Left lung (tissue), 10 donors: ENCODE measurements around the gene TMEM218. TPM values are rescaled to one million over a fixed set of nuclear protein-coding genes. Genes with fewer than 3 reads are reported as not detected.
A peak's percentile ranks its signal among the peaks of the same experiment; 100 is the strongest.

Source experiments
- ATAC-seq: fragments of 200-7000 bp; cut with Tn5 transposase; one replicate; pipeline ENCODE4 v1.9.1; 2020; ENCODE audit warnings: moderate library complexity
- DNase-seq, 4 donors: peaks; one replicate each; pipeline ENCODE4 v3.0.0-alpha.2; 2013 to 2020
- H3K27ac ChIP-seq, 2 donors: fragments of 200-600 bp; sonication (generic) in 1 of 2; one replicate each; pipeline versions ENCODE4 v1.5.0 to v1.8.0; 2020 to 2021
- H3K27me3 ChIP-seq, 2 donors: fragments of 200-600 bp; sonication (generic) in 1 of 2; one replicate each; pipeline versions ENCODE4 v1.5.0 to v1.8.0; 2020 to 2021
- H3K36me3 ChIP-seq, 2 donors: fragments of 200-600 bp; sonication (generic) in 1 of 2; one replicate each; pipeline versions ENCODE4 v1.5.0 to v1.8.0; 2020 to 2021
- H3K4me1 ChIP-seq, 2 donors: fragments of 200-600 bp; one replicate each; pipeline ENCODE4 v1.8.0; 2021
- H3K4me3 ChIP-seq, 2 donors: fragments of 200-600 bp; sonication (generic) in 1 of 2; one replicate each; pipeline versions ENCODE4 v1.5.0 to v1.8.0; 2020 to 2021; ENCODE audit warnings: mild to moderate bottlenecking in 1 of 2
- H3K9me3 ChIP-seq, 2 donors: fragments of 200-600 bp; sonication (generic) in 1 of 2; one replicate each; pipeline versions ENCODE4 v1.5.0 to v1.8.0; 2020 to 2021
- CTCF ChIP-seq, 2 donors: fragments of 200-600 bp; sonication (generic) in 1 of 2; IDR thresholded peaks; one replicate each; pipeline versions ENCODE4 v1.5.0 to v1.8.0; 2021; ENCODE audit warnings: antibody characterized with exemption in 2 of 2
- intact Hi-C, 2 donors: fragments of 100-400 bp; cut with DNase I; formaldehyde crosslinking; loops; one replicate each; pipeline versions ENCODE4 v1.11.2 to v1.14.2; 2022
- polyA plus RNA-seq, 6 donors: library from polyadenylated mRNA; unstranded; fragments of 120-200 nt; gene quantifications; one replicate each; pipeline ENCODE4 v1.2.1, GENCODE V29; 2013; ENCODE audit not compliant: insufficient read length in 6 of 6
- total RNA-seq, 2 donors: library from RNA; stranded (reverse); fragmentation: NEBNext Ultra II Directional; extraction: Animal tissue kit (Norgen Biotek cat#: 25700); gene quantifications; one replicate each; pipeline ENCODE4 v1.2.1, GENCODE V29; 2021
- donor health status: DM: no; HTN: yes; CAD: no.
- donor health status: DM: no; HTN: no; CAD: no.

The TMEM218 gene
- total and polyA plus RNA-seq, 8 donors: 19.9 to 58.7 (median 53.0) TPM

DNA sequence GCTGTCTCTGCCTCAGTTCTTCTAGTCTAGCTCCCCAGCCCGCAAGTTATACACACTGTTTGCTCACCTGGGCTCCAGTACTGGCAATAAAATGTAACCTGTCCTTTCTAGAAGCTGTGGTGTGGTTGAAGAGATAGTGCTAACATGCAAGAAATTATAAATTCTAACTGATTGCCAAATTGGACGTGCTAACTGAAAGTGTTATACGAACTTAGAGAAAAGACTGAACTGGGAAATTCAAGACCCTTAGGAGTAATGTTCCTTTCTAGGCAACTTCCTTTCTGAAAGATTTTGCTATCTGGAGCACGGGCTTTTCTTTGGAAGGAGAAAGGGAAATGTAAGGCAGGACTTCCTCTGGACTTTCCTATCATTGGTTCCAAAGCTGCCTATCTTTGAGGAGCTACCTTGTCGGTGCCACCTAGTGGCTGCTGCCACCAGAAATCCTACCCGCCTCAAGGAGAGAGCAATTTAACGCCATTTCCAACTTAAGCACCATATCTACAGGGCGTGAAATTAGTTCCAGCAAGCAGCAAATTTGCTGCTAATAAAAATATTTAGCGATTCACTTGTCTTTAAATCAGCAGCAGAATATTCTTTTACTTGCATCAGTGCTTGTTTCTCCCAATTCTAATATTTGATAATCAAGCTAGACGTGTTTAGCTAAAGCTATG lies 12.7 kb upstream of the TMEM218 start:
- DNase-seq (peak in 2 of 4 donors; percentile 33 to 60), ATAC-seq (peak; percentile 95)
- TF ChIP-seq CTCF (IDR thresholded peaks at IDR 0.05): peak; percentile 42 to 54
- no peaks in the 10 kb centered on the region for H3K9me3 ChIP-seq
- peak overlapping the region; percentile 47 to 59 for H3K27ac ChIP-seq
- H3K27me3 ChIP-seq: peaks cover 0 to 8% of the 10 kb centered on the region in 2 donors
- intact Hi-C loops: no loop called here
- H3K4me3 ChIP-seq: peak overlapping the region in 1 of 2 donors; percentile 6
- H3K4me1 ChIP-seq: peaks cover 4 to 8% of the 10 kb centered on the region in 2 donors
- H3K36me3 ChIP-seq: no peaks in the 10 kb centered on the region

- TF ChIP-seq CTCF (IDR thresholded peaks at IDR 0.05): no peak
- H3K36me3 ChIP-seq: no peaks in the 10 kb centered on the region
- H3K9me3 ChIP-seq: no peaks in the 10 kb centered on the region
- peak overlapping the region in 1 of 2 donors; percentile 6 for H3K4me3 ChIP-seq
- ATAC-seq (peak; percentile 64), DNase-seq (no peak)
- peaks cover 4 to 8% of the 10 kb centered on the region in 2 donors for H3K4me1 ChIP-seq
- H3K27ac ChIP-seq: peak overlapping the region; percentile 47 to 59
- H3K27me3 ChIP-seq: peaks cover 0 to under 1% of the 10 kb centered on the region in 2 donors
- intact Hi-C loops: no loop called here
Observed at GRCh38 chr11:125123194-125123946, 11.9 kb upstream of the TMEM218 start.

GRCh38 chr11:125117429-125117828 lies 6.0 kb upstream of the TMEM218 start:
- no peak for ATAC-seq
- no peak for TF ChIP-seq CTCF (IDR thresholded peaks at IDR 0.05)
- intact Hi-C loops: no loop called here

DNA sequence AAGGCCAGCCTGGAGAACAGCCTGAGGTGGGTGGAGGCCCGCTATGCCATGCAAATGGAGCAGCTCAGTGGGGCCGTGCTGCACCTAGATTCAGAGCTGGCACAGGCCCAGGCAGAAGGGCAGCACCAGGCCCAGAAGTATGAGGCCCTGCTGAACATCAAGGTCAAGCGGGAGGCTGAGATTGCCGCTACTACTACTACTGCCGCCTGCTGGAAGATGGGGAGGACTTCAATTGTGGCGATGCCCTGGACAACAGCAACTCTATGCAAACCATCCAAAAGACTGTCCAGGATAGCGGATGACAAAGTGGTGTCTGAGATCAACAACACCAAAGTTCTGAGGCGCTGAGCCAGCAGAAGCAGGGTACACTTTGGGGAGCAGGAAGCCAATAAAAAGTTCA lies 3.1 kb upstream of the TMEM218 start:
- no peak for ATAC-seq
- no peaks in the 10 kb centered on the region for H3K36me3 ChIP-seq
- H3K9me3 ChIP-seq: peaks cover 0 to 2% of the 10 kb centered on the region in 2 donors
- TF ChIP-seq CTCF (IDR thresholded peaks at IDR 0.05): no peak
- no peak for DNase-seq
- H3K4me1 ChIP-seq: peaks cover 0 to 14% of the 10 kb centered on the region in 2 donors
- no peak overlapping the region for H3K4me3 ChIP-seq
- no peak overlapping the region for H3K27ac ChIP-seq
- intact Hi-C loops: no loop called here
- peaks cover 0 to 4% of the 10 kb centered on the region in 2 donors for H3K27me3 ChIP-seq

More at GRCh38 chr11:125117429-125117828, 6.0 kb upstream of the TMEM218 start:
- H3K4me1 ChIP-seq: no peaks in the 10 kb centered on the region
- no peaks in the 10 kb centered on the region for H3K9me3 ChIP-seq
- H3K27me3 ChIP-seq: peaks cover 0 to 4% of the 10 kb centered on the region in 2 donors
- H3K27ac ChIP-seq: no peak overlapping the region
- H3K4me3 ChIP-seq: no peak overlapping the region
- H3K36me3 ChIP-seq: no peaks in the 10 kb centered on the region
- no peak for DNase-seq

DNA sequence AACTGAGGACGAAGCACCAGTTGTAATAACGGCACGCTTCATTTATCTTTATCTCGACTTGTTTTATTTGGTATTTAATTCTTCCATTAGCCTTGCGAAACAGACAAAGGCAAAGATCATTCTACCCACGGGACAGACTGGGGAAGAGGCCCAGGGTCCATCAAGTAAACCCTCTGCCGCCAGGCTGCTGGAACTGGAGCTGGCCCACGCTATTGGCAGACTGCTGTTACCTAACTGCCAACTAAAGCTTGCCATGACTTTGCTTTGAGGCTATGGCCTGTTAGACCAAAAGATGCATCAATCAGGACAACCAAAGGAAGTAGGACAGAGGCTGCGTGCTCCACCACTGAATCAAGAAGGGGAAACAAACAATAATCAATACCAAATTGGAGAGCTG lies 780 bp upstream of the TMEM218 start:
- no peak for TF ChIP-seq CTCF (IDR thresholded peaks at IDR 0.05)
- intact Hi-C loops: no loop called here
- H3K27ac ChIP-seq: peak overlapping the region in 1 of 2 donors; percentile 87
- H3K9me3 ChIP-seq: peaks cover 0 to 2% of the 10 kb centered on the region in 2 donors
- DNase-seq (no peak), ATAC-seq (no peak)
- peaks cover 0 to 2% of the 10 kb centered on the region in 2 donors for H3K27me3 ChIP-seq
- H3K36me3 ChIP-seq: no peaks in the 10 kb centered on the region
- peak overlapping the region in 1 of 2 donors; percentile 75 for H3K4me3 ChIP-seq
- peaks cover 0 to 18% of the 10 kb centered on the region in 2 donors for H3K4me1 ChIP-seq
